SU-DHL-6 (cell line): ENCODE data around the gene MAGOH.

Source experiments
- EZH2phosphoT487 ChIP-seq: fragments of 200-600 bp; sonication (generic), shearing (Covaris generic); conservative IDR thresholded peaks from 2 replicates; pipeline ENCODE4 v1.6.1; 2018; ENCODE audit warnings: mild to moderate bottlenecking, antibody characterized with exemption, low read length, moderate library complexity, mixed read lengths
- TF ChIP-seq, protein P1 (sequence below): fragments of 200-600 bp; sonication (generic); IDR thresholded peaks from one replicate; pipeline ENCODE4 v1.5.1; 2017; ENCODE audit warnings: antibody characterized with exemption, mild to moderate bottlenecking, low read length, moderate library complexity; ENCODE audit not compliant: insufficient read depth, poor library complexity, severe bottlenecking

DNA sequence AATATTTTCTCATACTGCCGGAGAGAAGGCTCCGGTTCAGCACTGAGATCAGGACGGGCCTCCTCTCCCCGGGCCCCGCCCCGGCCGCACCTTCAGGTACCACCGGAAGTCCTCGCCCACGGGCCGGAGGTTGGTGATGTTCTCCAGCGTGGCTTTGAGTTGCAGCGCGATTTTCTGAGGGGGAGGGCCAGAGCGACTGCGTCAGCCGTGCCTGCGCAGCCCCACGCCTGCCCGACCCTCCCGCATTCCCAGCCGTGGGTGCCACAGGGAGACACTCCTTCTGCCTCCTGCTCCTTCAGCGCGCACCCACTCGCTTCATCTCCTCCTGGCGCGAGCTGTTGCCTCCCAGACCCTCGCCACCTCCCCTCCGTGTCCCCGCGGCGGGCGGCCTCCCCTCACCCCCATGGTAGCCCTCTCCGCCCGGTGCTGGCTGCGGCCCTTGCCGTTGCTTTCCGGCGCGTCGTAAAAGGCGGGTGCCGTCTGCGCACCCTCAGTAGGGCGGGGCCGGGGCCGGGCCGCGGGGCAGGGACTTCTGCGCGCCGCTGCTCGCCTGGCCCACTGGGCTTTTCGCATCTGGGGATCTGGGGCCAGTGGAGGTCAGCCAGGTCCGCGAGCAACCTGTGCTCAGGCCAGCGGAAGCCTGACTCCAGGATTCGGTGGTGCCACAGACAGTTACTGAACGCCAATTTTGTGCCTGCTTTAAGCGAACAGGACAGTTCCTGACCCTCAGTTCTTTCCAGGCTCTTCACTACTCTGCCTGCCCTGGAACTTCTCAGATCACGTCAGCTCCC lies 18.0 kb downstream of the MAGOH start, which contains the start of gene CZIB:
- TF ChIP-seq, protein P1, sequence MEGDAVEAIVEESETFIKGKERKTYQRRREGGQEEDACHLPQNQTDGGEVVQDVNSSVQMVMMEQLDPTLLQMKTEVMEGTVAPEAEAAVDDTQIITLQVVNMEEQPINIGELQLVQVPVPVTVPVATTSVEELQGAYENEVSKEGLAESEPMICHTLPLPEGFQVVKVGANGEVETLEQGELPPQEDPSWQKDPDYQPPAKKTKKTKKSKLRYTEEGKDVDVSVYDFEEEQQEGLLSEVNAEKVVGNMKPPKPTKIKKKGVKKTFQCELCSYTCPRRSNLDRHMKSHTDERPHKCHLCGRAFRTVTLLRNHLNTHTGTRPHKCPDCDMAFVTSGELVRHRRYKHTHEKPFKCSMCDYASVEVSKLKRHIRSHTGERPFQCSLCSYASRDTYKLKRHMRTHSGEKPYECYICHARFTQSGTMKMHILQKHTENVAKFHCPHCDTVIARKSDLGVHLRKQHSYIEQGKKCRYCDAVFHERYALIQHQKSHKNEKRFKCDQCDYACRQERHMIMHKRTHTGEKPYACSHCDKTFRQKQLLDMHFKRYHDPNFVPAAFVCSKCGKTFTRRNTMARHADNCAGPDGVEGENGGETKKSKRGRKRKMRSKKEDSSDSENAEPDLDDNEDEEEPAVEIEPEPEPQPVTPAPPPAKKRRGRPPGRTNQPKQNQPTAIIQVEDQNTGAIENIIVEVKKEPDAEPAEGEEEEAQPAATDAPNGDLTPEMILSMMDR = no peak
- no peak for TF ChIP-seq EZH2phosphoT487
